OCI-LY7 (cell line): ENCODE results near the gene CALM1.

Experiments
- EZH2phosphoT487 ChIP-seq: fragments of 200-600 bp; sonication (generic); IDR thresholded peaks from 2 replicates; pipeline ENCODE4 v1.6.1; 2018; ENCODE audit warnings: low read depth, borderline replicate concordance, mild to moderate bottlenecking, mixed run types, antibody characterized with exemption, low read length, moderate library complexity, mixed read lengths
- TF ChIP-seq, protein P1 (sequence below): fragments of 200-600 bp; sonication (generic); conservative IDR thresholded peaks from 2 replicates; pipeline ENCODE4 v1.5.1; 2014; ENCODE audit warnings: mild to moderate bottlenecking, antibody characterized with exemption, low read length, moderate library complexity, mixed read lengths

GRCh38 chr14:90455100-90455571, 58.3 kb downstream of the CALM1 start:
- TF ChIP-seq, protein P1, sequence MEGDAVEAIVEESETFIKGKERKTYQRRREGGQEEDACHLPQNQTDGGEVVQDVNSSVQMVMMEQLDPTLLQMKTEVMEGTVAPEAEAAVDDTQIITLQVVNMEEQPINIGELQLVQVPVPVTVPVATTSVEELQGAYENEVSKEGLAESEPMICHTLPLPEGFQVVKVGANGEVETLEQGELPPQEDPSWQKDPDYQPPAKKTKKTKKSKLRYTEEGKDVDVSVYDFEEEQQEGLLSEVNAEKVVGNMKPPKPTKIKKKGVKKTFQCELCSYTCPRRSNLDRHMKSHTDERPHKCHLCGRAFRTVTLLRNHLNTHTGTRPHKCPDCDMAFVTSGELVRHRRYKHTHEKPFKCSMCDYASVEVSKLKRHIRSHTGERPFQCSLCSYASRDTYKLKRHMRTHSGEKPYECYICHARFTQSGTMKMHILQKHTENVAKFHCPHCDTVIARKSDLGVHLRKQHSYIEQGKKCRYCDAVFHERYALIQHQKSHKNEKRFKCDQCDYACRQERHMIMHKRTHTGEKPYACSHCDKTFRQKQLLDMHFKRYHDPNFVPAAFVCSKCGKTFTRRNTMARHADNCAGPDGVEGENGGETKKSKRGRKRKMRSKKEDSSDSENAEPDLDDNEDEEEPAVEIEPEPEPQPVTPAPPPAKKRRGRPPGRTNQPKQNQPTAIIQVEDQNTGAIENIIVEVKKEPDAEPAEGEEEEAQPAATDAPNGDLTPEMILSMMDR = no peak
- TF ChIP-seq EZH2phosphoT487 = no peak
